GM21737 (cell line): ENCODE results near the gene TEX35.
"Not testable (repeated sequence)": the region's sequence is repeated elsewhere in the genome, so short reads cannot be mapped to it uniquely, and the experiment has no call there.

Experiments
- ATAC-seq: cut with Tn5 transposase; IDR thresholded peaks from one replicate; pipeline ENCODE4 v1.9.1; 2021; ENCODE audit warnings: mild to moderate bottlenecking, moderate library complexity; ENCODE audit not compliant: unreplicated experiment

Gene TEX35

DNA sequence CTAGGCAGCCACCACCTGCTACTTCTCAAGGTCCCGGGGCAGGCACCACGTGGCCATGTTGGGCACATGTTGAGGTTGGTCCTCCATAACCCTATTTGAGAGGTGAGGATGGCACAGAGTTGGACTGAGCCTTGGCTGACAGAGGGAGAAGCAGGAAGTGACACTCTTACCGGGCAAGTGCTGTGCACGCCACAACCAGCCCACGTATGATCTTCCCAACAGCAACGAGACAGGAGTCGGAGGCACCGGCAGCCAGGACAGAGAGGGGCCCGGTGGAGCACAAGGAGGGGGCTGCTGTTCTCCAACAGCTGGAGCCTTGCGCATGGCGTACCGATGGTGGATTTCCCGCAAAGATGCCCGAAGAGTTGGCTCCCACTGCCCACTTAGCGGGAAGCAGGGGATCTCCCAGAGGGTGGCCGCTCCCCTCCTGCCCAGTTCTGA, 19.6 kb upstream of the TEX35 start:
- no peak for ATAC-seq

DNA sequence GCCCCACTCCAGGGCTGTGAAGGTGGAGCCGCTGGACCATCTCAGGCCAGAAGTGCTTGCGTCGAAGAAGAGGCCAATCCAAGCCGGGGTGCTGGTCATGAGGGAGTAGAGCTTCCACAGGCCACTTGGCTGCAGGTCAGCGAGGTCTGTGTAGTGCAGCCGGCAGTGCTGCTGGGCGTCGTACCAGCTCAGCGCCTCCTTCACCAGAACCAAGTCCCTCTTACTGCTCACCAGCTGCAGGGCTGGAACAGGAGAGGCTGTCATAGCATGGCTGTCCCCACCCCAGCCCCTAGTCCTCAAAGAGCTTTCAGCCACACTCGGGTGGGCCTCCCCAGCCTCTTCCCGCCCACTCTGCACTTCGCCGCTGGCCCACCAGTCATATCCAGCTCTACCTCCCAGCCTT, 18.3 kb upstream of the TEX35 start:
- ATAC-seq = no peak

DNA sequence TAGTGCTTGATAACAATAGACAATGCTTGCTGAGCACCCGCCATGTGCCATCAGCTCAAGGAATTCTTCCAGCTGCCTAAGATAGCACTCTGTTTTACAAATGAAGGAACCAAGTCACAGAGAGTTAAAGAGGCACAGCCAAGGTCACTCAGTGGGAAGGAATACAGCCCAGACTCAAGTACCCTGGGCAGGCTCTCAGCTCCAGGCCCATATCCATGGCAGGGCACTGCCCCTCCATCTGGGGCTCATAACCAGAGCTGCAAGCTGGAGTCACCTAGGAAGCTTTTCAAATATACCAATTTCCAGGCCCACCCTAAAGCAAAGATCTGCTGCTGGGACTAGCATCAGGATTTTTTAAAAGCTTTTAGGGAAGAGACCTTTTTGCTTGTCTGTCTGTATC, 17.8 kb upstream of the TEX35 start:
- ATAC-seq = no peak

- ATAC-seq = no peak
Observed at GRCh38 chr1:178495741-178496409, 17.0 kb upstream of the TEX35 start.

GRCh38 chr1:178496410-178497135, 16.3 kb upstream of the TEX35 start, which contains the start of gene CLEC20A:
TSS of gene CLEC20A (minus strand) at chr1:178496964. CDS start at chr1:178496939, 25 bp downstream.
- ATAC-seq = no peak

- ATAC-seq = no peak
Observed at GRCh38 chr1:178497903-178498478, 14.9 kb upstream of the TEX35 start.

DNA sequence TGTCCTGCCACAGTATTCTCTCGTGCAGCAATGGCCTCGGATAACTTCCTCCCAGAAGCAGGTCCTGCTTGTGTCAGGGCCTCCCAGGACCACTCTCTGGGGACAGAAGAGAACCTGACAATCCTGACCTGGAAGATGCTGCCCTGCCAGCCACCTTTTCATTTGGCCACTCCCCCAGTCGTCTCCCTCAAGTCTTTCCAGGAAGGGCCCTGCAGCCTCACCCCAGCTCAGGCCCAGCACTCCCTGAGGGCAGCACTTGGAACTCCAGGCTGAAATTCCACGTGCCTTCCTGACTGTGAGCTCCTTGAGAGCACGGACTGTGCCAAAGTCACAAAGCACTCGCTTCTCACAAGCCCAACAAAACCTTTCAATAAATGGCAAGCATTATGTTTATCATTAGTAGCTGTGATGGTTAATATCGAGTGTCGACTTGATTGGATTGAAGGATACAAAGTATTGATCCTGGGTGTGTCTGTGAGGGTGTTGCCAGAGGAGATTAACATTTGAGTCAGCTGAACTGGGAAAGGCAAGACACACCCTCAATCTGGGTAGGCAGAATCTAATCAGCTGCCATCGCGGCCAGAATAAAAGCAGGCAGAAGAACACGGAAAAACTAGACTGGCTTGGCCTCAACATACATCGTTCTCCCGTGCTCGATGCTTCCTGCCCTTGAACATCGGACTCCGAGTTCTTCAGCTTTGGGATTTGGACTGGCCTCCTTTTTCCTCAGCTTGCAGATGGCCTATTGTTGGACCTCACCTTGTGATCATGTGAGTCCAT, 13.8 kb upstream of the TEX35 start:
- ATAC-seq = no peak

DNA sequence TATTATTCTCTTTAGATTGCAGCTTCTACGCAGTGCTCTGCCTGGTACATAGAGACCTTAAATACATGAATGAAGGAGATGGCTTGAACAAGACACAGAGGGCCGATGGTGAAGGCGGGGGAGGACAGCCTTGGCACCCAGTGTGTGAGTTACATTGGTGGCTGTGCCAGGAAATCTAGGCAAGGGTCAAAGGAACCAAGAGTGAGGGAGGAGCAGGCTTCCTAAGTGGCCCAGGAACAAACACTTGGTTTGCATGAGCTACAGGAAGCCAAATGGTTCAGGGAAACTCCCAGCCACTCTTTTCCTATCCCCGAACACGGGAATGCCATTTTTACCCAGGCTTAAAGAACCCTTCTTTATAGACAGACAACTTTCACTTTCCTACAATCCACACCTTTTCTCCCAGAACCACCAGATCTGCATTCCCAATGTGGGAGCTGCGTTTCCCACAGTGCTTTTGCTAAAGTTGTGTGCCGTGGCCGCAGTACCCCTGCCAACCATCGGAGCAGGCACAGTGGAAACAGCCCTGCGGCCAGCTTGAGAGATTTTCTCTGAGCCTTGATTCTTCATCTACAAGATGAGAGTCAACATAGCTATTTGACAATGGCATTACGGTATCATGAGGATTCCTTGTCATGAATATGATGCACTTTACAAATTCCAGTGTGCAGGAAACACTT, 12.7 kb upstream of the TEX35 start:
- ATAC-seq = no peak

DNA sequence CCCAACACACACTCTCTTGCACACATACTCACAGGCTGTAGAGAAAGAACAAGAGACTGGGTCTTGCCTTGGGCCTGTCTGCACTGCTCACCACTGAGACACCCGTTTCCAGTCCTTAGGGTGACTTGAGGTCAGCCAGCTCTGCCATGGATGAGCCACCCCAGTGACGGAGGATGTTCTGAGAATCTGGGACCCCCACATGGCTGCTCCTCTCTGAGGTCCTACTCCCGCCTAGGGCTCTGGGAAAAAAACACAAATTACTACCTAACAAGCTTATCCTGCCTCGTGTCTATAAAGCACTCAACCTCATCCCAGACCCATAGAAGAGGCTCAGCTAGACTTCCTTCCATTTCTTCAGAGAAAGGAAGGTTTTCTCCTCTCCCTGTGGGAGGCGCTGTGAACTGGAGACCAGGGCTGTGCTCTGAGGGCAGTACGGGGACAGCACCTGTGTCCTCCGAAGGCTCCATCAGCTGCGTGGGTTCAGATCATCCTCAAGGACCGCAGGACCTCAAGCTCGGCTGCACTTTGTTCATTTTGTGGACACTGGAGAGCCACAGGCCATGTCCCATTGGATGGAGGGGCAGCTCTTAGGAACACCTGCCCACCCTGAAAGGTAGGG, 11.9 kb upstream of the TEX35 start:
- ATAC-seq = no peak

GRCh38 chr1:178501705-178502329, 11.1 kb upstream of the TEX35 start:
- peak; percentile 68 for ATAC-seq

GRCh38 chr1:178502330-178502714, 10.6 kb upstream of the TEX35 start:
- ATAC-seq = no peak

GRCh38 chr1:178502856-178503255, 10.1 kb upstream of the TEX35 start:
- no peak for ATAC-seq

GRCh38 chr1:178503316-178503715, 9.6 kb upstream of the TEX35 start:
- ATAC-seq = not testable (repeated sequence)

DNA sequence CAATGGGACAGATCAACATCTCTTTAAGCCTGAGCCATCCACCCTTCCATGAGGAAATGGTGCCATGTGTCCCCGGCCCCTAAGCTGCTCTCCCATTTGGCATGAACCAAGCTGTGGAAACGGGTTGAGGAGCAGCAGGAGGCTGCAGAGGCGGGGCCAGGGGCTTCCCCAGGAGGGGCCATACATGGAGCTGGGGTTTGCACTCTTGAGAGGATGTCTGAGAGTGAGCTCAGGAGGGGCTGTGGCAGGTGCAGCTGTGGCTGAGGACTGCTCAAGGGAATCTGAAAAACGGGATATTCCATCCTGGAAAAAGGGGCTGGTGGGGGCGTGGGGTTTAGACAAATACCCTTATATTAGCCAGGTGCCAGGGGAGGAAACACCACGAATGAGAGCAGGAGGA, 9.1 kb upstream of the TEX35 start:
- ATAC-seq = no peak

GRCh38 chr1:178504286-178504685, 8.6 kb upstream of the TEX35 start:
- ATAC-seq = no peak

GRCh38 chr1:178506177-178506576, 6.7 kb upstream of the TEX35 start:
- ATAC-seq = no peak

DNA sequence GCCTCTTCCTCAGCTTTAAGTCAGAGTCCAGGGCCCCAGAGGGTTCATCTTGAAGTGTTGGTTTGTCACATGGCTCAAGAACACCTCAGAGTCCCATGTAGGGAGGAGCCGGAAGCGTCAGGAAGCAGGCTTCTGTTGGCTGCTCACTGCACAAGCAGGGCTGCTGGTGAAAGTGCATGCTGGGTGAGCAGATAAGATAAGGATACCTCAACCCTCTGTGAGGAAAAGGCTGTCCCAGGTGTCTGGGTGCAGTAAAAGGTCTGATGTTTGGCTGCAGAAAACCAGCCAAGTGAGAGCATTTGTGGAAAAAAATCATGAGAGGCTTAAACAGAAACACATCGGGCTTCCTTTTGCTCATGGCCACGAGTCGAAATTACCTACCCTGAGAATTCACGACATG, 6.2 kb upstream of the TEX35 start:
- ATAC-seq = no peak

- ATAC-seq = no peak
Observed at GRCh38 chr1:178509414-178510007, 3.4 kb upstream of the TEX35 start.

GRCh38 chr1:178510155-178510554, 2.8 kb upstream of the TEX35 start:
- ATAC-seq = no peak
